GM21529 (cell line): ENCODE data around the gene RBBP5.

ENCODE experiments used
- ATAC-seq: cut with Tn5 transposase; IDR thresholded peaks from one replicate; pipeline ENCODE4 v1.9.1; 2021; ENCODE audit not compliant: unreplicated experiment

The RBBP5 gene

GRCh38 chr1:205075642-205076155 lies 46.1 kb downstream of the RBBP5 start:
- no peak for ATAC-seq

- no peak for ATAC-seq
Measured at GRCh38 chr1:205074513-205074912, 47.3 kb downstream of the RBBP5 start.

- ATAC-seq: no peak
Measured at GRCh38 chr1:205074084-205074483, 47.7 kb downstream of the RBBP5 start.

GRCh38 chr1:205073511-205073910 lies 48.3 kb downstream of the RBBP5 start:
- no peak for ATAC-seq

GRCh38 chr1:205072881-205073280 lies 48.9 kb downstream of the RBBP5 start:
- no peak for ATAC-seq

- no peak for ATAC-seq
Measured at GRCh38 chr1:205072286-205072685, 49.5 kb downstream of the RBBP5 start.

- ATAC-seq: no peak
Measured at GRCh38 chr1:205071801-205072200, 50.0 kb downstream of the RBBP5 start.

- ATAC-seq: no peak
Measured at GRCh38 chr1:205071028-205071409, 50.8 kb downstream of the RBBP5 start.

GRCh38 chr1:205069371-205070125 lies 52.2 kb downstream of the RBBP5 start:
- ATAC-seq: no peak

- no peak for ATAC-seq
Measured at GRCh38 chr1:205068457-205069040, 53.2 kb downstream of the RBBP5 start.

- ATAC-seq: no peak
Measured at GRCh38 chr1:205068001-205068400, 53.8 kb downstream of the RBBP5 start.

- no peak for ATAC-seq
Measured at GRCh38 chr1:205067031-205067430, 54.7 kb downstream of the RBBP5 start.

- no peak for ATAC-seq
Measured at GRCh38 chr1:205066141-205066818, 55.5 kb downstream of the RBBP5 start.

GRCh38 chr1:205065666-205066065 lies 56.1 kb downstream of the RBBP5 start:
- no peak for ATAC-seq

- ATAC-seq: no peak
Measured at GRCh38 chr1:205064741-205065316, 56.9 kb downstream of the RBBP5 start.

- ATAC-seq: no peak
Measured at GRCh38 chr1:205064301-205064700, 57.5 kb downstream of the RBBP5 start.

GRCh38 chr1:205062895-205063294 lies 58.9 kb downstream of the RBBP5 start:
- no peak for ATAC-seq

GRCh38 chr1:205062319-205062718 lies 59.5 kb downstream of the RBBP5 start:
- ATAC-seq: no peak

- no peak for ATAC-seq
Measured at GRCh38 chr1:205061665-205062069, 60.1 kb downstream of the RBBP5 start.

- ATAC-seq: no peak
Measured at GRCh38 chr1:205061227-205061626, 60.6 kb downstream of the RBBP5 start.

GRCh38 chr1:205060746-205061145 lies 61.0 kb downstream of the RBBP5 start:
- ATAC-seq: no peak

- no peak for ATAC-seq
Measured at GRCh38 chr1:205059660-205060059, 62.1 kb downstream of the RBBP5 start.
